Uterus (tissue), 4 donors: ENCODE results near the gene ARHGDIB. TPM values are rescaled to one million over a fixed set of nuclear protein-coding genes. Genes with fewer than 3 reads are reported as not detected.
A peak's percentile ranks its signal among the peaks of the same experiment; 100 is the strongest.

ENCODE experiments used
- DNase-seq, 2 donors: peaks; one replicate each; pipeline ENCODE4 v3.0.0-alpha.2; 2019 to 2020
- H3K27ac ChIP-seq, 2 donors: fragments of 200-600 bp; sonication (generic); 1 replicate in 1 of 2; 2 replicates in 1 of 2; pipeline ENCODE4 v1.5.1; 2016 to 2018
- H3K27me3 ChIP-seq, 2 donors: fragments of 200-600 bp; sonication (generic); one replicate each; pipeline ENCODE4 v1.5.1; 2018 to 2019; ENCODE audit warnings: control low read depth in 1 of 2
- H3K36me3 ChIP-seq, 2 donors: fragments of 200-600 bp; sonication (generic); one replicate each; pipeline ENCODE4 v1.5.1; 2019; ENCODE audit warnings: control low read depth in 1 of 2
- H3K4me1 ChIP-seq, 2 donors: fragments of 200-600 bp; sonication (generic); one replicate each; pipeline ENCODE4 v1.5.1; 2018 to 2019; ENCODE audit warnings: control low read depth in 1 of 2
- H3K4me3 ChIP-seq, 2 donors: fragments of 200-600 bp; sonication (generic); 1 replicate in 1 of 2; 2 replicates in 1 of 2; pipeline ENCODE4 v1.5.1; 2018 to 2019; ENCODE audit warnings: mild to moderate bottlenecking in 1 of 2
- H3K9me3 ChIP-seq, 2 donors: fragments of 200-600 bp; sonication (generic); one replicate each; pipeline ENCODE4 v1.5.1; 2019; ENCODE audit warnings: control low read depth in 1 of 2
- CTCF ChIP-seq, 4 experiments: fragments of 200-600 bp in 2 of 4; fragments of 450-650 bp in 2 of 4; sonication (generic) in 2 of 4; IDR thresholded peaks; one replicate each; pipeline ENCODE4 v1.5.1; 2016 to 2019; ENCODE audit warnings: antibody characterized with exemption in 4 of 4, mild to moderate bottlenecking in 2 of 4, moderate library complexity in 1 of 4
- POLR2A ChIP-seq, 2 donors: fragments of 450-650 bp; IDR thresholded peaks; one replicate each; pipeline ENCODE4 v1.6.1; 2016; ENCODE audit warnings: antibody characterized with exemption in 2 of 2, mild to moderate bottlenecking in 1 of 2, moderate library complexity in 1 of 2
- intact Hi-C: fragments of 100-400 bp; cut with DNase I; formaldehyde crosslinking; loops from one replicate; pipeline ENCODE4 v1.15.1; 2023; ENCODE audit warnings: low total_unique reads
- total RNA-seq, 4 donors: library from RNA; depleted of rRNA in 3 of 4; stranded (reverse); fragments of >200 nt in 3 of 4; gene quantifications; one replicate each; pipeline versions ENCODE4 v1.1.0 to v1.2.4, GENCODE V29; 2014 to 2023
- donor health status: DM: yes; HTN: yes; CAD: no.

Gene ARHGDIB
- total RNA-seq, 4 donors from 2014 or later: 28.4 to 175 (median 59.9) TPM

- Histone ChIP-seq H3K27ac (peak overlapping the region; percentile 57 to 96), H3K4me3 (no peak overlapping the region), H3K27me3 (no peaks in the 10 kb centered on the region), H3K9me3 (no peaks in the 10 kb centered on the region), H3K36me3 (no peaks in the 10 kb centered on the region), H3K4me1 (no peaks in the 10 kb centered on the region)
- DNase-seq: no peak
- intact Hi-C loops: loop anchor here (5.0 kb wide), 2 partner anchors 149 to 226 kb away; partner anchors contain the start of gene RERG
- TF ChIP-seq CTCF (IDR thresholded peaks at IDR 0.05) (peak; percentile 63 to 79 (median 64)), POLR2A (IDR thresholded peaks at IDR 0.05) (no peak)
Observed at GRCh38 chr12:14995583-14996425, 34.4 kb upstream of the ARHGDIB start.

GRCh38 chr12:14994610-14995009, 33.2 kb upstream of the ARHGDIB start:
- Histone ChIP-seq H3K36me3 (no peaks in the 10 kb centered on the region), H3K4me3 (no peak overlapping the region), H3K4me1 (no peaks in the 10 kb centered on the region), H3K27ac (peak overlapping the region in 1 of 2 donors; percentile 27), H3K27me3 (no peaks in the 10 kb centered on the region), H3K9me3 (no peaks in the 10 kb centered on the region)
- TF ChIP-seq CTCF (IDR thresholded peaks at IDR 0.05): no peak
- TF ChIP-seq POLR2A (IDR thresholded peaks at IDR 0.05): no peak
- DNase-seq: no peak
- intact Hi-C loops: loop anchor here (5.0 kb wide), 2 partner anchors 147 to 228 kb away; partner anchors contain the start of gene RERG

GRCh38 chr12:14993537-14994266, 32.3 kb upstream of the ARHGDIB start:
- intact Hi-C loops: no loop called here
- H3K36me3 ChIP-seq: no peaks in the 10 kb centered on the region
- peak overlapping the region in 1 of 2 donors; percentile 27 for H3K27ac ChIP-seq
- no peaks in the 10 kb centered on the region for H3K4me1 ChIP-seq
- TF ChIP-seq POLR2A (IDR thresholded peaks at IDR 0.05) (no peak), CTCF (IDR thresholded peaks at IDR 0.05) (no peak)
- no peak for DNase-seq
- no peak overlapping the region for H3K4me3 ChIP-seq
- no peaks in the 10 kb centered on the region for H3K9me3 ChIP-seq
- no peaks in the 10 kb centered on the region for H3K27me3 ChIP-seq

GRCh38 chr12:14993117-14993516, 31.7 kb upstream of the ARHGDIB start:
- no peaks in the 10 kb centered on the region for H3K36me3 ChIP-seq
- H3K9me3 ChIP-seq: no peaks in the 10 kb centered on the region
- H3K4me3 ChIP-seq: no peak overlapping the region
- H3K27me3 ChIP-seq: no peaks in the 10 kb centered on the region
- DNase-seq: no peak
- H3K4me1 ChIP-seq: no peaks in the 10 kb centered on the region
- TF ChIP-seq POLR2A (IDR thresholded peaks at IDR 0.05): no peak
- no peak for TF ChIP-seq CTCF (IDR thresholded peaks at IDR 0.05)
- no peak overlapping the region for H3K27ac ChIP-seq
- intact Hi-C loops: no loop called here

- Histone ChIP-seq H3K36me3 (no peaks in the 10 kb centered on the region), H3K4me1 (no peaks in the 10 kb centered on the region), H3K27ac (no peak overlapping the region), H3K9me3 (no peaks in the 10 kb centered on the region), H3K4me3 (no peak overlapping the region), H3K27me3 (no peaks in the 10 kb centered on the region)
- TF ChIP-seq CTCF (IDR thresholded peaks at IDR 0.05) (no peak), POLR2A (IDR thresholded peaks at IDR 0.05) (no peak)
- DNase-seq: no peak
- intact Hi-C loops: no loop called here
Observed at GRCh38 chr12:14992673-14993072, 31.3 kb upstream of the ARHGDIB start.
